Caco-2 (cell line): ENCODE data around the gene LAMB3. TPM values are rescaled to one million over a fixed set of nuclear protein-coding genes. Genes with fewer than 3 reads are reported as not detected.

ENCODE experiments used
- BruUV-seq: library from RNA; stranded (reverse); fragments of 400-500 nt; replicated peaks from 2 replicates; lab custom pipeline; 2021; lab: Mats Ljungman, UMichigan
- CTCF ChIA-PET: fragments of 300-600 bp; sonication (Branson Sonifier 250); formaldehyde crosslinking; loops from one replicate; lab custom pipeline; 2022; ENCODE audit warnings: antibody characterized with exemption; lab: Charles Lee
- POLR2A ChIA-PET: fragments of 300-600 bp; sonication (Branson Sonifier 250); formaldehyde crosslinking; loops from one replicate; lab custom pipeline; 2022; ENCODE audit warnings: antibody characterized with exemption; lab: Charles Lee
- DNase-seq, 2 experiments: peaks; one replicate each; pipeline versions ENCODE4 v3.0.0 to v3.0.0-alpha.2; 2020 to 2022
- H3K27me3 ChIP-seq: replicated peaks from 2 replicates; pipeline ENCODE4 v1.6.0; 2011; ENCODE audit warnings: low read length; ENCODE audit not compliant: control insufficient read depth, insufficient read depth
- H3K36me3 ChIP-seq: 2 replicates; pipeline ENCODE4 v1.5.1; 2011; ENCODE audit warnings: low read length; ENCODE audit not compliant: control insufficient read depth, insufficient read depth
- H3K4me1 ChIP-seq: fragments of 250-450 bp; sonication (Bioruptor Pico); 2 replicates; pipeline ENCODE4 v1.5.1; 2020; ENCODE audit warnings: mild to moderate bottlenecking
- H3K4me3 ChIP-seq: 2 replicates; pipeline ENCODE4 v1.5.1; 2011; ENCODE audit warnings: low read depth, mild to moderate bottlenecking, control low read depth, low read length
- H3K9me3 ChIP-seq: fragments of 250-450 bp; sonication (Bioruptor Pico); 2 replicates; pipeline ENCODE4 v1.5.1; 2020; ENCODE audit warnings: mild to moderate bottlenecking, moderate library complexity
- H3K27ac Mint-ChIP-seq: one replicate; pipeline ENCODE4 v1.8.0; 2022; ENCODE audit warnings: mixed read lengths; ENCODE audit not compliant: unreplicated experiment
- H3K27me3 Mint-ChIP-seq: one replicate; pipeline ENCODE4 v1.8.0; 2022; ENCODE audit warnings: mixed read lengths; ENCODE audit not compliant: insufficient read depth, unreplicated experiment
- H3K36me3 Mint-ChIP-seq: one replicate; pipeline ENCODE4 v1.8.0; 2022; ENCODE audit warnings: mild to moderate bottlenecking, mixed read lengths; ENCODE audit not compliant: insufficient read depth, unreplicated experiment
- H3K4me1 Mint-ChIP-seq: one replicate; pipeline ENCODE4 v1.8.0; 2022; ENCODE audit warnings: low read depth, mixed read lengths; ENCODE audit not compliant: unreplicated experiment
- H3K4me3 Mint-ChIP-seq: one replicate; pipeline ENCODE4 v1.8.0; 2022; ENCODE audit warnings: mild to moderate bottlenecking, moderate library complexity, mixed read lengths; ENCODE audit not compliant: unreplicated experiment
- H3K9me3 Mint-ChIP-seq: one replicate; pipeline ENCODE4 v1.8.0; 2022; ENCODE audit warnings: mixed read lengths; ENCODE audit not compliant: unreplicated experiment
- intact Hi-C: fragments of 100-400 bp; cut with micrococcal nuclease; formaldehyde crosslinking; loops from one replicate; pipeline ENCODE4 v1.10.0; 2022; ENCODE audit not compliant: unreplicated experiment
- total RNA-seq: library from RNA; stranded (reverse); gene quantifications from 2 replicates; pipeline ENCODE4 v1.2.3, GENCODE V29; 2022
- TF ChIP-seq, protein P1 (sequence below), 2 experiments: fragments of 200-600 bp in 1 of 2; IDR thresholded peaks; 1 replicate in 1 of 2; 2 replicates in 1 of 2; pipeline versions ENCODE4 v1.5.1 to v1.8.0; 2011 to 2022; ENCODE audit warnings: antibody characterized with exemption in 1 of 2, control low read depth in 1 of 2, inconsistent platforms in 1 of 2, low read depth in 1 of 2, low read length in 1 of 2, mild to moderate bottlenecking in 1 of 2, moderate library complexity in 1 of 2; ENCODE audit not compliant: insufficient read depth in 1 of 2, severe bottlenecking in 1 of 2, unreplicated experiment in 1 of 2

The LAMB3 gene
- total RNA-seq, 1 experiment from 2014 or later = 125 TPM

DNA sequence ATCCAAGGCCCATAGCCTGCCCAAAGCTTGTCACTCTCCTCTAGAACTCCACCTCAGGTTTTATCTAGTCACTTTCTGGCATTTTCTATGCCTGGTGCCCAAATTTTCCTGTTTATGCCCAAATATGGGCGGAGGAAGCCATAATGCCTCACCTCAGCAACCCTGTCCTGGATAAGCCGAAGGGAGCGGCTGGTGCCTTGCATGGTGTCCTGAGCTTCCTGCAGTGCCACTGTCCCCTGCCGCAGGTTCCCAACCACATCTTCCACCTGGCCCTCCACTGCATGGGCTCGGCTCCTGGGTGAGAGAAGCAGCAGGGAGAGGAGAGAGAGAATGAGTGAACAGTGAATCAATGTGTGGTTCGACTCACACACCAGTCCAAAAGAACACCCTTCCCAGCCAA, 34.5 kb downstream of the LAMB3 start:
- intact Hi-C loops = no loop called here
- no peaks in the 10 kb centered on the region for H3K27me3 Mint-ChIP-seq
- Histone ChIP-seq H3K27me3 (no peaks in the 10 kb centered on the region), H3K36me3 (peaks cover 12% of the 10 kb centered on the region), H3K4me3 (no peak overlapping the region), H3K4me1 (no peaks in the 10 kb centered on the region), H3K9me3 (no peaks in the 10 kb centered on the region)
- H3K4me3 Mint-ChIP-seq = no peak overlapping the region
- TF ChIP-seq, protein P1, sequence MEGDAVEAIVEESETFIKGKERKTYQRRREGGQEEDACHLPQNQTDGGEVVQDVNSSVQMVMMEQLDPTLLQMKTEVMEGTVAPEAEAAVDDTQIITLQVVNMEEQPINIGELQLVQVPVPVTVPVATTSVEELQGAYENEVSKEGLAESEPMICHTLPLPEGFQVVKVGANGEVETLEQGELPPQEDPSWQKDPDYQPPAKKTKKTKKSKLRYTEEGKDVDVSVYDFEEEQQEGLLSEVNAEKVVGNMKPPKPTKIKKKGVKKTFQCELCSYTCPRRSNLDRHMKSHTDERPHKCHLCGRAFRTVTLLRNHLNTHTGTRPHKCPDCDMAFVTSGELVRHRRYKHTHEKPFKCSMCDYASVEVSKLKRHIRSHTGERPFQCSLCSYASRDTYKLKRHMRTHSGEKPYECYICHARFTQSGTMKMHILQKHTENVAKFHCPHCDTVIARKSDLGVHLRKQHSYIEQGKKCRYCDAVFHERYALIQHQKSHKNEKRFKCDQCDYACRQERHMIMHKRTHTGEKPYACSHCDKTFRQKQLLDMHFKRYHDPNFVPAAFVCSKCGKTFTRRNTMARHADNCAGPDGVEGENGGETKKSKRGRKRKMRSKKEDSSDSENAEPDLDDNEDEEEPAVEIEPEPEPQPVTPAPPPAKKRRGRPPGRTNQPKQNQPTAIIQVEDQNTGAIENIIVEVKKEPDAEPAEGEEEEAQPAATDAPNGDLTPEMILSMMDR (IDR thresholded peaks at IDR 0.05; ENCODE audit: insufficient read depth in 1 of 2, low read depth in 1 of 2, low read length in 1 of 2, severe bottlenecking in 1 of 2, unreplicated experiment in 1 of 2) = no peak
- no TSS peak for BruUV-seq
- H3K27ac Mint-ChIP-seq = no peak overlapping the region
- no peaks in the 10 kb centered on the region for H3K9me3 Mint-ChIP-seq
- POLR2A ChIA-PET = no interaction called here
- no peaks in the 10 kb centered on the region for H3K4me1 Mint-ChIP-seq
- H3K36me3 Mint-ChIP-seq = peaks cover 77% of the 10 kb centered on the region
- no peak for DNase-seq
- CTCF ChIA-PET = no interaction called here

GRCh38 chr1:209617047-209617673, 35.1 kb downstream of the LAMB3 start:
- Mint-ChIP-seq H3K4me1 (no peaks in the 10 kb centered on the region), H3K27ac (no peak overlapping the region), H3K9me3 (no peaks in the 10 kb centered on the region), H3K4me3 (no peak overlapping the region), H3K36me3 (peaks cover 71% of the 10 kb centered on the region), H3K27me3 (no peaks in the 10 kb centered on the region)
- H3K4me1 ChIP-seq = no peaks in the 10 kb centered on the region
- CTCF ChIA-PET = no interaction called here
- no peak for DNase-seq
- H3K9me3 ChIP-seq = no peaks in the 10 kb centered on the region
- no TSS peak for BruUV-seq
- peaks cover 12% of the 10 kb centered on the region for H3K36me3 ChIP-seq
- POLR2A ChIA-PET = no interaction called here
- intact Hi-C loops = no loop called here
- TF ChIP-seq, protein P1 (IDR thresholded peaks at IDR 0.05; ENCODE audit: insufficient read depth in 1 of 2, low read depth in 1 of 2, low read length in 1 of 2, severe bottlenecking in 1 of 2, unreplicated experiment in 1 of 2) = no peak
- no peak overlapping the region for H3K4me3 ChIP-seq
- no peaks in the 10 kb centered on the region for H3K27me3 ChIP-seq

DNA sequence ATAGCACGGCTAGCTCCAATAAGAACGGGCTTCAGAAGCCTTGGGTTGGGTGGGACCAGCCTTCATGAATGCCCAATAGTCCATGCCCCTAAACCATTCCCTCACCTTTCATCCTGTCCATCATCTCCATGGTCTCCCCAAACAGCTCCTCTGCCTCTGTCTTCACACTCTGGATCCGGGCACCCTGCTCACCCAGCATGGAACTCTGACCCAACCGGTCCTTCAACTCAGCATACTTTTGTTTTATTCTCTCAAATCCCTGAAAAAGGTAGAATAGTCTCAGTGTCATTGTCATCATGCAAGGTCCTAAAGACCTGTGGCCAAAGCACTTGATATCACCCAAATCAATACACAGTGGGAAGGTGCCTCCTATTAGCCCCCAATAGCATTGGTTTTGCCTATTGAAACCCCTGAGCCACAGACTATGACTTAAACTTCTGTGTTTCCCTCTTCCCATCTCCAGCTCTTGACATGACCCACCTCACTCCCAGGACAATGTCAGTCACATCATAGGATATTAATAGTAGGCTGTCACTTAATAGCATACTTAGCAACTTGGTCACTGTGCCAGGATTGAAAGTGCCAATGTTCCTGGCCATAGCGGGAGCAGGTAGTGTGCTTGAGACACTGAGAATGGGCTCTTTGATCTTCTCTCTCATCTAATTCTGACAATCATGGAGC, 35.7 kb downstream of the LAMB3 start:
- no peaks in the 10 kb centered on the region for H3K9me3 ChIP-seq
- H3K36me3 ChIP-seq = peaks cover 8% of the 10 kb centered on the region
- Mint-ChIP-seq H3K36me3 (peaks cover 65% of the 10 kb centered on the region), H3K27me3 (no peaks in the 10 kb centered on the region), H3K4me1 (no peaks in the 10 kb centered on the region), H3K4me3 (no peak overlapping the region), H3K9me3 (no peaks in the 10 kb centered on the region), H3K27ac (no peak overlapping the region)
- POLR2A ChIA-PET = no interaction called here
- DNase-seq = no peak
- intact Hi-C loops = no loop called here
- TF ChIP-seq, protein P1 (IDR thresholded peaks at IDR 0.05; ENCODE audit: insufficient read depth in 1 of 2, low read depth in 1 of 2, low read length in 1 of 2, severe bottlenecking in 1 of 2, unreplicated experiment in 1 of 2) = no peak
- no peak overlapping the region for H3K4me3 ChIP-seq
- no peaks in the 10 kb centered on the region for H3K4me1 ChIP-seq
- H3K27me3 ChIP-seq = no peaks in the 10 kb centered on the region
- BruUV-seq = no TSS peak
- CTCF ChIA-PET = no interaction called here
